Measurements from ENCODE around the gene HECW1. TPM values are rescaled to one million over a fixed set of nuclear protein-coding genes. Genes with fewer than 3 reads are reported as not detected.

Gene HECW1
- total RNA-seq, 3 donors from 2014 or later (not counting 1 experiment from before 2014, with no cell fraction given): not detected

GRCh38 chr7:43513251-43513650 is 400.8 kb downstream of the HECW1 start:
- Histone ChIP-seq H3K36me3 (ENCODE audit: control insufficient read depth, insufficient read depth, low read length) (no peaks in the 10 kb centered on the region), H3K9me3 (ENCODE audit: control insufficient read depth, insufficient read depth, low read length) (no peaks in the 10 kb centered on the region), H3K27me3 (ENCODE audit: control insufficient read depth, insufficient read depth, low read length) (no peaks in the 10 kb centered on the region), H3K4me3 (ENCODE audit: low read length) (no peak overlapping the region), H3K27ac (ENCODE audit: low read length) (no peak overlapping the region), H3K4me1 (ENCODE audit: control insufficient read depth, insufficient read depth, low read length) (no peaks in the 10 kb centered on the region)
- H3K27ac Mint-ChIP-seq: no peak overlapping the region
- ATAC-seq (no peak), DNase-seq (no peak)
- WGBS (ENCODE audit: insufficient coverage): 65% methylated on average over 6 of the region's 8 CpGs
- no peaks in the 10 kb centered on the region for H3K9me3 Mint-ChIP-seq
- H3K36me3 Mint-ChIP-seq: no peaks in the 10 kb centered on the region
- H3K27me3 Mint-ChIP-seq (ENCODE audit: low read depth in 2 of 2): peaks cover 19 to 43% of the 10 kb centered on the region in 2 donors
- no peak overlapping the region for H3K4me3 Mint-ChIP-seq
- intact Hi-C loops (cut with micrococcal nuclease): no loop called here
- H3K4me1 Mint-ChIP-seq: no peaks in the 10 kb centered on the region
- TF ChIP-seq, protein P1, sequence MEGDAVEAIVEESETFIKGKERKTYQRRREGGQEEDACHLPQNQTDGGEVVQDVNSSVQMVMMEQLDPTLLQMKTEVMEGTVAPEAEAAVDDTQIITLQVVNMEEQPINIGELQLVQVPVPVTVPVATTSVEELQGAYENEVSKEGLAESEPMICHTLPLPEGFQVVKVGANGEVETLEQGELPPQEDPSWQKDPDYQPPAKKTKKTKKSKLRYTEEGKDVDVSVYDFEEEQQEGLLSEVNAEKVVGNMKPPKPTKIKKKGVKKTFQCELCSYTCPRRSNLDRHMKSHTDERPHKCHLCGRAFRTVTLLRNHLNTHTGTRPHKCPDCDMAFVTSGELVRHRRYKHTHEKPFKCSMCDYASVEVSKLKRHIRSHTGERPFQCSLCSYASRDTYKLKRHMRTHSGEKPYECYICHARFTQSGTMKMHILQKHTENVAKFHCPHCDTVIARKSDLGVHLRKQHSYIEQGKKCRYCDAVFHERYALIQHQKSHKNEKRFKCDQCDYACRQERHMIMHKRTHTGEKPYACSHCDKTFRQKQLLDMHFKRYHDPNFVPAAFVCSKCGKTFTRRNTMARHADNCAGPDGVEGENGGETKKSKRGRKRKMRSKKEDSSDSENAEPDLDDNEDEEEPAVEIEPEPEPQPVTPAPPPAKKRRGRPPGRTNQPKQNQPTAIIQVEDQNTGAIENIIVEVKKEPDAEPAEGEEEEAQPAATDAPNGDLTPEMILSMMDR (IDR thresholded peaks at IDR 0.05): no peak

- no peaks in the 10 kb centered on the region for H3K4me1 Mint-ChIP-seq
- no peaks in the 10 kb centered on the region for H3K9me3 Mint-ChIP-seq
- H3K27ac Mint-ChIP-seq: no peak overlapping the region
- TF ChIP-seq, protein P1 (IDR thresholded peaks at IDR 0.05): no peak
- ATAC-seq (peak in 2 of 3 donors; percentile 17 to 18), DNase-seq (peak in 1 of 2 donors; percentile 10)
- 64% methylated on average over 8 of the region's 9 CpGs for WGBS (ENCODE audit: insufficient coverage)
- H3K27me3 ChIP-seq (ENCODE audit: control insufficient read depth, insufficient read depth, low read length): no peaks in the 10 kb centered on the region
- intact Hi-C loops (cut with micrococcal nuclease): no loop called here
- no peaks in the 10 kb centered on the region for H3K36me3 ChIP-seq (ENCODE audit: control insufficient read depth, insufficient read depth, low read length)
- no peaks in the 10 kb centered on the region for H3K9me3 ChIP-seq (ENCODE audit: control insufficient read depth, insufficient read depth, low read length)
- no peak overlapping the region for H3K4me3 ChIP-seq (ENCODE audit: low read length)
- H3K4me1 ChIP-seq (ENCODE audit: control insufficient read depth, insufficient read depth, low read length): no peaks in the 10 kb centered on the region
- no peak overlapping the region for H3K4me3 Mint-ChIP-seq
- H3K27ac ChIP-seq (ENCODE audit: low read length): no peak overlapping the region
- H3K36me3 Mint-ChIP-seq: no peaks in the 10 kb centered on the region
- peaks cover 20 to 26% of the 10 kb centered on the region in 2 donors for H3K27me3 Mint-ChIP-seq (ENCODE audit: low read depth in 2 of 2)
These were observed 404.3 kb downstream of the HECW1 start for GRCh38 chr7:43516581-43517342.

GRCh38 chr7:43517464-43517863 is 405.0 kb downstream of the HECW1 start:
- Mint-ChIP-seq H3K4me3 (no peak overlapping the region), H3K4me1 (no peaks in the 10 kb centered on the region), H3K27me3 (ENCODE audit: low read depth in 2 of 2) (peaks cover 17 to 26% of the 10 kb centered on the region in 2 donors), H3K36me3 (no peaks in the 10 kb centered on the region), H3K27ac (no peak overlapping the region), H3K9me3 (no peaks in the 10 kb centered on the region)
- DNase-seq (no peak), ATAC-seq (no peak)
- Histone ChIP-seq H3K9me3 (ENCODE audit: control insufficient read depth, insufficient read depth, low read length) (no peaks in the 10 kb centered on the region), H3K36me3 (ENCODE audit: control insufficient read depth, insufficient read depth, low read length) (no peaks in the 10 kb centered on the region), H3K4me1 (ENCODE audit: control insufficient read depth, insufficient read depth, low read length) (no peaks in the 10 kb centered on the region), H3K27me3 (ENCODE audit: control insufficient read depth, insufficient read depth, low read length) (no peaks in the 10 kb centered on the region), H3K27ac (ENCODE audit: low read length) (no peak overlapping the region), H3K4me3 (ENCODE audit: low read length) (no peak overlapping the region)
- TF ChIP-seq, protein P1 (IDR thresholded peaks at IDR 0.05): no peak
- 72% methylated on average over 2 of the region's 2 CpGs for WGBS (ENCODE audit: insufficient coverage)
- intact Hi-C loops (cut with micrococcal nuclease): no loop called here

DNA sequence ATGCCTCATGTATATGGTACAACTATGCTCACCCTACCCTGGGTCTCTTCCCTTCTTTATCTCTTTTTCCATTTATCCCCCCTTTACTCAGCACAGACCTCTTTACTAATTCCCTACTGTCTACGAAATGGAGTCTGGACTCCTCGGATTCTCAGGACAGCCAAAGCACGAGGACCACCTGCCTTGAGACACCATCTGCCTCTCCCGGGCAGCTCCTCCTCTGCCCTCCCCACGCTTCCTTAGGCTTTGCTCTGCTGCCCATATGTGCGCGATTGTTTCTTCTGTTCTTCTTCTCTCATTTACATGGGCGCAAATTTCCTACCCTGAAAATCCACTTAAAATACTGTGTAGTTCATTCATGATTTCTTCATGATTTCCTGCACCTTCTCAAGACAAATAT is 407.8 kb downstream of the HECW1 start:
- Mint-ChIP-seq H3K27ac (no peak overlapping the region), H3K4me1 (no peaks in the 10 kb centered on the region), H3K4me3 (no peak overlapping the region), H3K27me3 (ENCODE audit: low read depth in 2 of 2) (peaks cover 12 to 14% of the 10 kb centered on the region in 2 donors), H3K36me3 (no peaks in the 10 kb centered on the region), H3K9me3 (no peaks in the 10 kb centered on the region)
- no peak overlapping the region for H3K4me3 ChIP-seq (ENCODE audit: low read length)
- intact Hi-C loops (cut with micrococcal nuclease): no loop called here
- TF ChIP-seq, protein P1 (IDR thresholded peaks at IDR 0.05): no peak
- no peaks in the 10 kb centered on the region for H3K36me3 ChIP-seq (ENCODE audit: control insufficient read depth, insufficient read depth, low read length)
- no peaks in the 10 kb centered on the region for H3K9me3 ChIP-seq (ENCODE audit: control insufficient read depth, insufficient read depth, low read length)
- DNase-seq (no peak), ATAC-seq (no peak)
- WGBS (ENCODE audit: insufficient coverage): 89% methylated on average over 8 of the region's 8 CpGs
- H3K27ac ChIP-seq (ENCODE audit: low read length): no peak overlapping the region
- H3K27me3 ChIP-seq (ENCODE audit: control insufficient read depth, insufficient read depth, low read length): no peaks in the 10 kb centered on the region
- no peaks in the 10 kb centered on the region for H3K4me1 ChIP-seq (ENCODE audit: control insufficient read depth, insufficient read depth, low read length)

Measured in natural killer cell (primary cell).